Measurements from ENCODE around the gene AFF1. TPM values are rescaled to one million over a fixed set of nuclear protein-coding genes. Genes with fewer than 3 reads are reported as not detected.

AFF1 gene
- total and polyA plus RNA-seq, 4 experiments from 2014 or later = 13.6 to 108 (median 66.4) TPM

DNA sequence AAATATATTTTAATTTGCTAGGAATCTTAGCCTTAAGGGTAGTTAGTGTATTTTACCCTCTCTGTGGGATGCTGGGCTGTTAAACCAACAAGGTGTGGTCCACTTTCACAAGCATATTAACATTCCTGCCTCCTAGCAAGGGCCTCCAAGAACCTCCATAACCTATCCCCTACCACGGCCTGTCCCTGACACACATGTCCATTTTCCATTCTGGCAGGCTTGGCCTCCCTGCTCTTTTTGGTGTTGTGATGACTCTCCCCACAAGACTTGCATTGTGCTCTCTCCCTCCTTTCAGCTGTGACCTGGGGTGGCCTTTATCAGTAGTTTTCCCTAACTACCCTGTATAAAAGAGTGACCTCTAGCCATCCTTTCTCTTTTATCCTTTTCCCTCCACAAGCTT, 165.4 kb downstream of the AFF1 start:
- peaks cover 46% of the 10 kb centered on the region for H3K4me1 ChIP-seq (ENCODE audit: insufficient read depth, low read length)
- no peak for DNase-seq
- no peaks in the 10 kb centered on the region for H3K9me3 ChIP-seq (ENCODE audit: control insufficient read depth in 1 of 2, low read length in 2 of 2)
- no peak overlapping the region for H3K4me3 ChIP-seq (ENCODE audit: low read length in 2 of 2)
- no peak overlapping the region for H3K27ac ChIP-seq (ENCODE audit: low read depth, low read length)
- POLR2A ChIA-PET (ENCODE audit: partially characterized antibody) = interaction anchor here (0.6 kb wide), 1 partner anchor 178 kb away, joined by 3 read pairs; no protein-coding TSS in a partner anchor
- Mint-ChIP-seq H3K27ac (peak overlapping the region; percentile 77 to 97 (median 91)), H3K4me1 (peaks cover 44 to 61% (median 55%) of the 10 kb centered on the region in 4 donors), H3K27me3 (no peaks in the 10 kb centered on the region), H3K4me3 (no peak overlapping the region), H3K36me3 (peaks cover 9 to 18% of the 10 kb centered on the region in 2 donors), H3K9me3 (peaks cover 0 to 2% (median 0%) of the 10 kb centered on the region in 8 donors)
- intact Hi-C loops (cut with micrococcal nuclease) = no loop called here
- H3K36me3 ChIP-seq (ENCODE audit: insufficient read depth, low read length) = no peaks in the 10 kb centered on the region
- no peaks in the 10 kb centered on the region for H3K27me3 ChIP-seq (ENCODE audit: insufficient read depth, low read length)
- CTCF ChIA-PET (ENCODE audit: partially characterized antibody) = interaction anchor here (1.4 to 5.3 kb wide), 3 partner anchors 176 to 602 kb away, joined by 3 to 110 read pairs (median 5); no protein-coding TSS in a partner anchor

GRCh38 chr4:87101543-87102199, 166.9 kb downstream of the AFF1 start:
- H3K27me3 ChIP-seq (ENCODE audit: insufficient read depth, low read length) = no peaks in the 10 kb centered on the region
- ChIA-PET POLR2A (ENCODE audit: partially characterized antibody) (interaction anchor here (4.6 to 4.9 kb wide), 2 partner anchors 96 to 166 kb away, joined by 33 to 38 read pairs; partner anchors contain the start of gene AFF1), CTCF (ENCODE audit: partially characterized antibody) (interaction anchor here (1.6 to 5.1 kb wide), 3 partner anchors 9 to 178 kb away, joined by 5 to 31 read pairs (median 9); partner anchors contain the start of gene AFF1)
- H3K4me3 ChIP-seq (ENCODE audit: low read length in 2 of 2) = no peak overlapping the region
- H3K27me3 Mint-ChIP-seq = no peaks in the 10 kb centered on the region
- peaks cover 14 to 26% of the 10 kb centered on the region in 2 donors for H3K36me3 Mint-ChIP-seq
- H3K4me1 Mint-ChIP-seq = peaks cover 50 to 70% (median 61%) of the 10 kb centered on the region in 4 donors
- peaks cover 0 to 2% (median 0%) of the 10 kb centered on the region in 8 donors for H3K9me3 Mint-ChIP-seq
- intact Hi-C loops (cut with micrococcal nuclease) = loop anchor here (2.0 kb wide), 2 partner anchors 27 to 167 kb away; partner anchors contain the start of gene AFF1
- H3K9me3 ChIP-seq (ENCODE audit: control insufficient read depth in 1 of 2, low read length in 2 of 2) = no peaks in the 10 kb centered on the region
- H3K4me3 Mint-ChIP-seq = no peak overlapping the region
- no peak for DNase-seq
- peaks cover 53% of the 10 kb centered on the region for H3K4me1 ChIP-seq (ENCODE audit: insufficient read depth, low read length)
- H3K27ac ChIP-seq (ENCODE audit: low read depth, low read length) = peak overlapping the region; percentile 39
- H3K27ac Mint-ChIP-seq = peak overlapping the region; percentile 91 to 97 (median 96)
- no peaks in the 10 kb centered on the region for H3K36me3 ChIP-seq (ENCODE audit: insufficient read depth, low read length)

GRCh38 chr4:87103086-87103485, 168.3 kb downstream of the AFF1 start:
- peaks cover 52 to 68% (median 59%) of the 10 kb centered on the region in 4 donors for H3K4me1 Mint-ChIP-seq
- H3K9me3 Mint-ChIP-seq = peaks cover 0 to 2% (median 0%) of the 10 kb centered on the region in 8 donors
- peak in 1 of 5 donors; percentile 6 for DNase-seq
- Histone ChIP-seq H3K4me3 (ENCODE audit: low read length in 2 of 2) (no peak overlapping the region), H3K4me1 (ENCODE audit: insufficient read depth, low read length) (peaks cover 55% of the 10 kb centered on the region), H3K36me3 (ENCODE audit: insufficient read depth, low read length) (peaks cover 3% of the 10 kb centered on the region), H3K27me3 (ENCODE audit: insufficient read depth, low read length) (no peaks in the 10 kb centered on the region), H3K9me3 (ENCODE audit: control insufficient read depth in 1 of 2, low read length in 2 of 2) (no peaks in the 10 kb centered on the region), H3K27ac (ENCODE audit: low read depth, low read length) (peak overlapping the region; percentile 41)
- peak overlapping the region; percentile 91 to 97 (median 96) for H3K27ac Mint-ChIP-seq
- H3K4me3 Mint-ChIP-seq = peak overlapping the region in 7 of 8 donors; percentile 30 to 82 (median 76)
- no peaks in the 10 kb centered on the region for H3K27me3 Mint-ChIP-seq
- intact Hi-C loops (cut with micrococcal nuclease) = loop anchor here (2.0 kb wide), 2 partner anchors 28 to 168 kb away; partner anchors contain the start of gene AFF1
- ChIA-PET CTCF (ENCODE audit: partially characterized antibody) (interaction anchor here (1.2 to 5.1 kb wide), 7 partner anchors 7 to 182 kb away, joined by 3 to 53 read pairs (median 7); partner anchors contain the start of gene AFF1), POLR2A (ENCODE audit: partially characterized antibody) (interaction anchor here (0.8 to 4.9 kb wide), 7 partner anchors 10 to 288 kb away, joined by 3 to 38 read pairs (median 6); partner anchors contain the start of genes AFF1 and HSD17B11)
- H3K36me3 Mint-ChIP-seq = peaks cover 24 to 38% of the 10 kb centered on the region in 2 donors

DNA sequence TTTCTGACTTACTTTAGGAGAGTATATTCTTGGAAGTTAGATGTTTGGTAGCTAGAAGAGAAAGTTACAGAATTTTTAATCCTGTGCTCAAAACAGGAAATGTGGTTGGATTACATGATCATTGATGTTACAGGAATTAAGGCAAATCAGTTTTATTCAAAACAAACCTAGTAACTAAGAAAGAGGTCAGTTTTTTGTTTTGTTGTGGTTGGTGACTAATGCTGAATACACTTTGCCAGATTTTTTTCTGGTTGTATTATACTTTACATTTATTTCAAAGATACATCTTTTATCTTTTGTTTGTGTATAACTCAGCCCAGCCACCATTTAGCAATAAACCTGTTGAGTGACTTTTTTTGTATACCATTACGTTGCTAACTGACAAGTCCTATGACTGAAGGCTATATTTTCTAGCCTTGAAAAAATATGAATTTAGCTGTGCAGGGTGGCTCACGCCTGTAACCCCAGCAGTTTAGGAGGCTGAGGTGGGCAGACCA, 168.9 kb downstream of the AFF1 start:
- Mint-ChIP-seq H3K36me3 (peaks cover 31 to 41% of the 10 kb centered on the region in 2 donors), H3K4me1 (peaks cover 51 to 67% (median 56%) of the 10 kb centered on the region in 4 donors), H3K4me3 (peak overlapping the region; percentile 30 to 82 (median 75)), H3K27me3 (no peaks in the 10 kb centered on the region), H3K9me3 (peaks cover 0 to 2% (median 0%) of the 10 kb centered on the region in 8 donors), H3K27ac (peak overlapping the region; percentile 91 to 97 (median 96))
- H3K27me3 ChIP-seq (ENCODE audit: insufficient read depth, low read length) = no peaks in the 10 kb centered on the region
- peaks cover 9% of the 10 kb centered on the region for H3K36me3 ChIP-seq (ENCODE audit: insufficient read depth, low read length)
- intact Hi-C loops (cut with micrococcal nuclease) = loop anchor here (2.0 kb wide), 2 partner anchors 29 to 169 kb away; partner anchors contain the start of gene AFF1
- no peak overlapping the region for H3K4me3 ChIP-seq (ENCODE audit: low read length in 2 of 2)
- peak overlapping the region; percentile 51 for H3K27ac ChIP-seq (ENCODE audit: low read depth, low read length)
- CTCF ChIA-PET (ENCODE audit: partially characterized antibody) = interaction anchor here (1.4 to 5.1 kb wide), 6 partner anchors 8 to 182 kb away, joined by 3 to 53 read pairs (median 8); partner anchors contain the start of gene AFF1
- H3K9me3 ChIP-seq (ENCODE audit: control insufficient read depth in 1 of 2, low read length in 2 of 2) = no peaks in the 10 kb centered on the region
- POLR2A ChIA-PET (ENCODE audit: partially characterized antibody) = interaction anchor here (0.6 to 4.9 kb wide), 9 partner anchors 11 to 1274 kb away, joined by 3 to 38 read pairs (median 6); partner anchors contain the start of genes AFF1 and HSD17B11
- DNase-seq = peak; percentile 51 to 84 (median 80)
- H3K4me1 ChIP-seq (ENCODE audit: insufficient read depth, low read length) = peaks cover 48% of the 10 kb centered on the region

DNA sequence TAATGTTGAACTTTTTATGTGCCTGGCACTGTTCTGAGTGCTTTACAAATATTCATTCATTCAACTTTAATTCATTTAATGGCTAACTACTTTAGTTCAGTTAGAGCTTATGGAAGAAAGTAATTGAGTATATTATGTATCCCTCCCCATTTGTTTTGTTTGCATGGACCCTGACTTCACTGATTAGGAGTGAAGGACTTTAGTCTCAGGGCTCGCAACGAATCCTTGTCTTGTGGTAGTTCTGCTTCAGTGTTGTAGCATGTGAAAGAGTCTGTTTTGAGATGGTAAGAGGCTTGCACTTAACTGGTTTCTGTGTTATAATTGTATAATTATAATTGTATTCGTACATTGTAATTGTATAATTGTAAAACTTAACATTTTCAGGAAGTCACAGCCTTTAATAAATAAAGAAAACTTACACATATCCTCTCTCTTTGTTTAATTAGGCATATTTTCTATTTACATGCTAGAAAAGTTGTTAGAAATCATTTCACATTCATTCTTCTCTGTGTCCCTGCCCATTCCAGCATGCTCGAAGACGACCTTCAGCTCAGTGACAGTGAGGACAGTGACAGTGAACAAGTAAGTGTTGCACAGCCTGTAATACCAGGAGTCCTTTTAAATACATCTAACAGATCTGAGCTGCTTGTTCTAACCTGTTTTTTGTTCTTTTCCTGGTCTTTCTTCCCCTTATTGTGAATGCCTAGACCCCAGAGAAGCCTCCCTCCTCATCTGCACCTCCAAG, 170.5 kb downstream of the AFF1 start:
- peak overlapping the region; percentile 91 to 97 (median 96) for H3K27ac Mint-ChIP-seq
- H3K9me3 Mint-ChIP-seq = peaks cover 0 to 2% (median 0%) of the 10 kb centered on the region in 8 donors
- Histone ChIP-seq H3K36me3 (ENCODE audit: insufficient read depth, low read length) (peaks cover 18% of the 10 kb centered on the region), H3K27me3 (ENCODE audit: insufficient read depth, low read length) (no peaks in the 10 kb centered on the region), H3K4me3 (ENCODE audit: low read length in 2 of 2) (no peak overlapping the region), H3K27ac (ENCODE audit: low read depth, low read length) (peak overlapping the region; percentile 18), H3K9me3 (ENCODE audit: control insufficient read depth in 1 of 2, low read length in 2 of 2) (no peaks in the 10 kb centered on the region), H3K4me1 (ENCODE audit: insufficient read depth, low read length) (peaks cover 47% of the 10 kb centered on the region)
- H3K4me3 Mint-ChIP-seq = peak overlapping the region in 4 of 8 donors; percentile 27 to 82 (median 74)
- CTCF ChIA-PET (ENCODE audit: partially characterized antibody) = interaction anchor here (1.2 to 5.1 kb wide), 5 partner anchors 11 to 184 kb away, joined by 5 to 53 read pairs (median 9); partner anchors contain the start of gene AFF1
- peaks cover 42 to 50% of the 10 kb centered on the region in 2 donors for H3K36me3 Mint-ChIP-seq
- no peak for DNase-seq
- POLR2A ChIA-PET (ENCODE audit: partially characterized antibody) = interaction anchor here (1.2 to 4.9 kb wide), 4 partner anchors 100 to 286 kb away, joined by 3 to 38 read pairs (median 20); partner anchors contain the start of genes AFF1 and HSD17B11
- H3K4me1 Mint-ChIP-seq = peaks cover 47 to 68% (median 56%) of the 10 kb centered on the region in 4 donors
- no peaks in the 10 kb centered on the region for H3K27me3 Mint-ChIP-seq
- intact Hi-C loops (cut with micrococcal nuclease) = no loop called here

GRCh38 chr4:87108142-87108546, 173.3 kb downstream of the AFF1 start:
- Mint-ChIP-seq H3K9me3 (peaks cover 0 to 6% (median 0%) of the 10 kb centered on the region in 8 donors), H3K4me3 (peak overlapping the region in 2 of 8 donors; percentile 8 to 43), H3K27me3 (no peaks in the 10 kb centered on the region), H3K4me1 (peaks cover 38 to 60% (median 42%) of the 10 kb centered on the region in 4 donors), H3K36me3 (peaks cover 49 to 58% of the 10 kb centered on the region in 2 donors), H3K27ac (peak overlapping the region in 6 of 7 donors; percentile 13 to 86 (median 66))
- Histone ChIP-seq H3K27ac (ENCODE audit: low read depth, low read length) (no peak overlapping the region), H3K4me3 (ENCODE audit: low read length in 2 of 2) (no peak overlapping the region), H3K9me3 (ENCODE audit: control insufficient read depth in 1 of 2, low read length in 2 of 2) (no peaks in the 10 kb centered on the region), H3K27me3 (ENCODE audit: insufficient read depth, low read length) (no peaks in the 10 kb centered on the region), H3K36me3 (ENCODE audit: insufficient read depth, low read length) (peaks cover 18% of the 10 kb centered on the region), H3K4me1 (ENCODE audit: insufficient read depth, low read length) (peaks cover 35% of the 10 kb centered on the region)
- POLR2A ChIA-PET (ENCODE audit: partially characterized antibody) = no interaction called here
- DNase-seq = no peak
- CTCF ChIA-PET (ENCODE audit: partially characterized antibody) = no interaction called here
- intact Hi-C loops (cut with micrococcal nuclease) = no loop called here
